Endothelial cell (in vitro differentiated cells): ENCODE data around the gene ZRANB3. TPM values are rescaled to one million over a fixed set of nuclear protein-coding genes. Genes with fewer than 3 reads are reported as not detected.

Source experiments
- DNase-seq: peaks from one replicate; pipeline ENCODE4 v3.0.0; 2021; ENCODE audit warnings: low spot score
- H3K27ac Mint-ChIP-seq: one replicate; pipeline ENCODE4 v1.8.0; 2021; ENCODE audit warnings: mixed read lengths, inconsistent platforms; ENCODE audit not compliant: unreplicated experiment
- H3K27me3 Mint-ChIP-seq: one replicate; pipeline ENCODE4 v1.8.0; 2021; ENCODE audit warnings: mild to moderate bottlenecking, moderate library complexity, mixed read lengths, inconsistent platforms; ENCODE audit not compliant: unreplicated experiment
- H3K36me3 Mint-ChIP-seq: one replicate; pipeline ENCODE4 v1.8.0; 2021; ENCODE audit warnings: mild to moderate bottlenecking, low read depth, mixed read lengths, inconsistent platforms; ENCODE audit not compliant: unreplicated experiment
- H3K4me1 Mint-ChIP-seq: one replicate; pipeline ENCODE4 v1.8.0; 2021; ENCODE audit warnings: mild to moderate bottlenecking, mixed read lengths, inconsistent platforms; ENCODE audit not compliant: unreplicated experiment
- H3K4me3 Mint-ChIP-seq: one replicate; pipeline ENCODE4 v1.8.0; 2021; ENCODE audit warnings: mild to moderate bottlenecking, mixed read lengths, inconsistent platforms; ENCODE audit not compliant: unreplicated experiment
- H3K9me3 Mint-ChIP-seq: one replicate; pipeline ENCODE4 v1.8.0; 2021; ENCODE audit warnings: mixed read lengths, inconsistent platforms; ENCODE audit not compliant: unreplicated experiment
- total RNA-seq: library from RNA; stranded (reverse); fragmentation: NEBNext Ultra II Directional; extraction: Animal tissue kit (Norgen Biotek cat#: 25700); gene quantifications from one replicate; pipeline ENCODE4 v1.2.1, GENCODE V29; 2021; ENCODE audit not compliant: unreplicated experiment
- TF ChIP-seq, protein P1 (sequence below): fragments of 200-600 bp; sonication (generic); IDR thresholded peaks from one replicate; pipeline ENCODE4 v1.5.0; 2021; ENCODE audit warnings: antibody characterized with exemption; ENCODE audit not compliant: unreplicated experiment

Gene ZRANB3
- total RNA-seq, 1 donor from 2014 or later, result 9.4 TPM

DNA sequence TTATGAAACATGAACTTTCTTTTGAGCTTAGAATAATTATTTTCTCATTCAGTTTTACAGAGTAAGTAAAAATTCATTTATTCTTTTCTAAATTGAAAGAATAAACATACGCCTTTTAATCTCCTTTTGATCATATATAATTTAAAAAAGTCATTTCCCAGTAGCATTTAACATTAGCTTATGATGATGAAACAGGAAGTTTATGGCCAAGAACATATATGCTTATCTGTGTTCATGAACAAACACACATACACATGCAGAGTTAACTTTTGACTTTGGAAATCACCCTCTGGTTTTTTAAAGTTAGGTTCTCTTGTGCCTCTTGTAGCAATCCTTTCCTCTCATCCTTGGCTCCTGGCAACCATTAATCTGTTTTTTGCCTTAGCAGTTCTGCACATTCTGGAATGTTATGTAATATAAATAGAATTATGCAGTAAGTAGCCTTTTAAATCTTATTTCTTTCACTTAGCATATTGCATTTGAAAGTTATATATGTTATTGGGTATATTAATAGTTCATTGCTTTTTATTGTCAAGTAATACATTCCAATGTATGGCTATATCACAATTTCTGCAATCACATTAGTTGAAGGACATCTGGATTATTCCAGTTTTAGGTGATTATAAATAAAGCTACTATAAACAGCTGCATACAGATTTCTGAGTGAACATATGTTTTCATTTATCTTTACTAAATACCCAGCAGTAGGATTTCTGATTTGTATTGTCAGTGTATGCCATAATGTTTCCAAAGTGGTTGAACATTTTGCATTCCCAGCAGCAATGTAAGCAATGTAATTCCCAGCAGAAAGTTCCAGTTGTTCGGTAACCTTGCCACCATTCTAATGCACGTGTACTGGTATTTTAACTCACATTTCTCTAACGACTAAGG is 210.3 kb downstream of the ZRANB3 start:
- no peaks in the 10 kb centered on the region for H3K4me1 Mint-ChIP-seq
- TF ChIP-seq, protein P1, sequence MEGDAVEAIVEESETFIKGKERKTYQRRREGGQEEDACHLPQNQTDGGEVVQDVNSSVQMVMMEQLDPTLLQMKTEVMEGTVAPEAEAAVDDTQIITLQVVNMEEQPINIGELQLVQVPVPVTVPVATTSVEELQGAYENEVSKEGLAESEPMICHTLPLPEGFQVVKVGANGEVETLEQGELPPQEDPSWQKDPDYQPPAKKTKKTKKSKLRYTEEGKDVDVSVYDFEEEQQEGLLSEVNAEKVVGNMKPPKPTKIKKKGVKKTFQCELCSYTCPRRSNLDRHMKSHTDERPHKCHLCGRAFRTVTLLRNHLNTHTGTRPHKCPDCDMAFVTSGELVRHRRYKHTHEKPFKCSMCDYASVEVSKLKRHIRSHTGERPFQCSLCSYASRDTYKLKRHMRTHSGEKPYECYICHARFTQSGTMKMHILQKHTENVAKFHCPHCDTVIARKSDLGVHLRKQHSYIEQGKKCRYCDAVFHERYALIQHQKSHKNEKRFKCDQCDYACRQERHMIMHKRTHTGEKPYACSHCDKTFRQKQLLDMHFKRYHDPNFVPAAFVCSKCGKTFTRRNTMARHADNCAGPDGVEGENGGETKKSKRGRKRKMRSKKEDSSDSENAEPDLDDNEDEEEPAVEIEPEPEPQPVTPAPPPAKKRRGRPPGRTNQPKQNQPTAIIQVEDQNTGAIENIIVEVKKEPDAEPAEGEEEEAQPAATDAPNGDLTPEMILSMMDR, result no peak

DNA sequence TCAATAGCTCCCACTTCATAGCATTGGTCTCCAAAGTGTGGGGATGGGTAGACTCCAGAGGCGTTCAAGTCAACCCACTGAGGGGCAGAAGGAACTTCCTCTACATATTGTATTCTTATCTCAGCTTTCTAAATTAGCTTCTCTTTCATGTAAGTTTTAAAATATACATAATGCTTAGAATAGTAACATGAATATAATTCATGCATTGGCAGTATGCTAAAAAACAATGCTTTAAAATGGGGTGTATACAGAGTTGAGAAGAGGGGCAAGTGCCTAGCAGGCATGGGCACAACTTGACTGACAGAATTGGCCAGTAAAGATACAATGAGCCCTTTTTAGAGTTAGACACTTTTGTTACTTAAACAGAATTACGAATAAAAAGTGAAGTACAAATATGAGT is 212.2 kb downstream of the ZRANB3 start:
- TF ChIP-seq, protein P1, result no peak
- Mint-ChIP-seq H3K27ac (no peak overlapping the region), H3K9me3 (peaks cover 5% of the 10 kb centered on the region), H3K4me3 (no peak overlapping the region), H3K27me3 (no peaks in the 10 kb centered on the region), H3K36me3 (no peaks in the 10 kb centered on the region), H3K4me1 (no peaks in the 10 kb centered on the region)
- no peak for DNase-seq

More for the DNA sequence above, 210.3 kb downstream of the ZRANB3 start:
- Mint-ChIP-seq H3K27me3 (no peaks in the 10 kb centered on the region), H3K4me3 (no peak overlapping the region), H3K36me3 (no peaks in the 10 kb centered on the region), H3K9me3 (peaks cover 5% of the 10 kb centered on the region), H3K27ac (no peak overlapping the region)
- no peak for DNase-seq

DNA sequence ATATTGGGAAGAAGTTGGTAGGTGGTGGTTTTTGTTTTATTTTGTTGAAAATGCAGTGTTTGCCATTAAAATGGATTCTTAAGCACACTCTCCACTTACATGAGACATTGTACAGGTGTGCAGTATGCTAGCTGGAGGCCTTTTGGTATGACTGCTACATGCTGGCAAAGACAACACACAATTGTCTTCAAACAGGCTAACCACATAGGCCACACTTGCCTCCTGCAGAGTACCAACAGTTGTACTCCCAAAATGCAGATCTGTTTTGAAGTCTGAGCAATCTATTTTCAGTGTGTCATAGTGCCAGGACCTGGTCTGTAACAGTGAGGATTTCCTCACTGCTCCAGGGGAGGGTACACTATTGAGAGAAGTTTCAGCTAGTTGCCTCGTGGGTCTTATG is 213.6 kb downstream of the ZRANB3 start:
- no peaks in the 10 kb centered on the region for H3K36me3 Mint-ChIP-seq
- DNase-seq, result no peak
- no peak overlapping the region for H3K27ac Mint-ChIP-seq
- TF ChIP-seq, protein P1, result no peak
- H3K4me3 Mint-ChIP-seq, result no peak overlapping the region
- no peaks in the 10 kb centered on the region for H3K4me1 Mint-ChIP-seq
- no peaks in the 10 kb centered on the region for H3K9me3 Mint-ChIP-seq
- H3K27me3 Mint-ChIP-seq, result no peaks in the 10 kb centered on the region

DNA sequence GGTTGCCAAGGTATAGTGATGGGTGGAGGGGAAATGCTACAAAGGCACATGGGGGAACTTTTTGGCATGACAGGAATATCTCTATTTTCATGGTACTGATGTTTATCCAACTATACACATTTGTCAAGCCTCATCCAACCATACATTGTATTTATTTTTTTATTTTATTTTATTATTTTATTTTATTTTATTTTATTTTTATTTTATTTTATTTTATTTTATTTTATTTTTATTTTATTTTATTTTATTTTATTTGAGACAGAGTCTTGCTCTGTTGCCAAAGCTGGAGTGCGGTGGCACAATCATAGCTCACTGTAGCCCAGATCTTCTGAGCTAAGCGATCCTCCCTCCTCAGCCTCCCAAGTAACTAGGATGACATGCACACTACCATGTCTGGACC is 219.1 kb downstream of the ZRANB3 start:
- peaks cover 1% of the 10 kb centered on the region for H3K27me3 Mint-ChIP-seq
- no peak for DNase-seq
- no peak overlapping the region for H3K4me3 Mint-ChIP-seq
- no peaks in the 10 kb centered on the region for H3K36me3 Mint-ChIP-seq
- H3K9me3 Mint-ChIP-seq, result no peaks in the 10 kb centered on the region
- no peak overlapping the region for H3K27ac Mint-ChIP-seq
- TF ChIP-seq, protein P1, result no peak
- H3K4me1 Mint-ChIP-seq, result no peaks in the 10 kb centered on the region

DNA sequence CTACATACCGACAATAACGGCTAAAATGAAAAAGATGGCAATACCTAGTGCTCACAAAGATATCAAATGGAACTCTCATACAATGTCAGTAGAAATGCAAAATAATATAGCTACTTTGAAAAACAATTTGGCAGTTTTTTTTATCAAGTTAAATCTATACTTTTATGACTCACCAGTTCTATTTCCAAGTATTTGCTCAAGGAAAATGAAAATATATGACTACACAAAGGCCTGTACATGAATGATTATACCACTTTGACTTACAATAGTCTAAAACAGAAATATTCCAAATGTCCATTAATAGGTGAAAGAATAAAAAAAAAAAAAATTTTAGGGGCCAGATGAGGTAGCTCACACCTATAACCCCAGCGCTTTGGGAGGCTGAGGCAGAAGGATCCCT is 219.8 kb downstream of the ZRANB3 start:
- Mint-ChIP-seq H3K4me1 (no peaks in the 10 kb centered on the region), H3K4me3 (no peak overlapping the region), H3K9me3 (no peaks in the 10 kb centered on the region), H3K36me3 (no peaks in the 10 kb centered on the region), H3K27ac (no peak overlapping the region), H3K27me3 (peaks cover 1% of the 10 kb centered on the region)
- no peak for DNase-seq
- TF ChIP-seq, protein P1, result no peak
